IPS-20b (cell line): ENCODE results near the gene ZNF764.

Experiments used
- H3K27ac ChIP-seq: one replicate; pipeline ENCODE4 v1.5.1; 2013; ENCODE audit warnings: low read length
- H3K27me3 ChIP-seq: 2 replicates; pipeline ENCODE4 v1.6.1; 2013; ENCODE audit warnings: mild to moderate bottlenecking, low read length, inconsistent platforms; ENCODE audit not compliant: insufficient read depth
- H3K36me3 ChIP-seq: 2 replicates; pipeline ENCODE4 v1.6.1; 2013; ENCODE audit warnings: low read depth, mild to moderate bottlenecking, inconsistent platforms, low read length, moderate library complexity; ENCODE audit not compliant: insufficient read depth
- H3K4me1 ChIP-seq: 2 replicates; pipeline ENCODE4 v1.6.1; 2013; ENCODE audit warnings: mild to moderate bottlenecking, control low read depth, inconsistent platforms, low read length, moderate library complexity; ENCODE audit not compliant: insufficient read depth
- H3K4me3 ChIP-seq: 2 replicates; pipeline ENCODE4 v1.5.1; 2013; ENCODE audit warnings: mild to moderate bottlenecking, low read length, inconsistent platforms
- H3K9ac ChIP-seq: 2 replicates; pipeline ENCODE4 v1.6.1; 2013; ENCODE audit warnings: low read depth, mild to moderate bottlenecking, inconsistent platforms, low read length, moderate library complexity
- H3K9me3 ChIP-seq: 2 replicates; pipeline ENCODE4 v1.6.1; 2013; ENCODE audit warnings: mild to moderate bottlenecking, low read depth, low read length, inconsistent platforms; ENCODE audit not compliant: insufficient read depth

ZNF764 gene

GRCh38 chr16:30556125-30556473 is 2.1 kb downstream of the ZNF764 start:
- H3K4me1 ChIP-seq: 0 out of 2 replicates have a peak, but pooled peaks cover 6% of the 10 kb centered on the region
- no peak overlapping the region for H3K9ac ChIP-seq
- H3K36me3 ChIP-seq: peaks cover 21% of the 10 kb centered on the region
- no peak overlapping the region for H3K27ac ChIP-seq
- no peak overlapping the region for H3K4me3 ChIP-seq
- H3K27me3 ChIP-seq: no peaks in the 10 kb centered on the region
- no peaks in the 10 kb centered on the region for H3K9me3 ChIP-seq

DNA sequence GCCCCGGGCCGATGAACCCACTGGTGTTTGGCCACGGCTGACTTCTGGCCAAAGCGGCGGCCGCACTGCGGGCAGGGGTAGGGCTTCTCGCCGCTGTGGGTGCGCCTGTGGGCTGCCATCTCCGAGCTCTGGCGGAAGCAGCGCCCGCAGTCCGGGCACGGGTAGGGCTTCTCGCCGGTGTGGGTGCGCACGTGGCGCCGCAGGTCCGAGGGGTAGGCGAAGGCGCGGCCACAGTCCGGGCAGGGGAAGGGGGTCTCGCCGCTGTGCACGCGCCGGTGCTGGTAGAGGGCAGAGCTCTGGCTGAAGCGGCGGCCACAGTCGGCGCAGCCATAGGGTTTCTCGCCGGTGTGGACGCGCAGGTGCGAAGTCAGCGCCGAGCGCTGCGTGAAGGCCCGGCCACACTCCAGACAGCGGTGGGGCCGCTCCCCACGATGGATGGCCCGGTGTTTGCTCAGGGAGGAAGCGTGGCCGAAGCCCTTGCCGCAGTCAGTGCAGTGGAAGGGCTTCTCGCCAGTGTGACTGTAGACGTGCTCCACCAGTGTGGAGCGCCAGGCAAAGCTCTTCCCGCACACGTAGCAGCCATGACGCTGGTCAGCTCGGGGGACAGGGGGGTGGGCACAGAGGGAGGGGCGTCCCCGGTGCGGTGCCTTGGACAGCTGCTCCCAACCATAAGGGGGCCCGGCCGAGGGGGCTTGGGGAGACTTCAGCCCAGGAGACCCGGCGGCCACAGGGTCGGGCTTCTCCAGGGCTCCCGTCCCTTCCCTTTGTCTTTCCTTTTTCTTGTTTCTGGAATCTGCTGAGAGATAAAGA is 2.7 kb downstream of the ZNF764 start:
- Histone ChIP-seq H3K27me3 (no peaks in the 10 kb centered on the region), H3K36me3 (peaks cover 21% of the 10 kb centered on the region), H3K9me3 (no peaks in the 10 kb centered on the region), H3K9ac (no peak overlapping the region), H3K4me1 (0 out of 2 replicates have a peak, but pooled peaks cover 3% of the 10 kb centered on the region), H3K4me3 (no peak overlapping the region), H3K27ac (no peak overlapping the region)

GRCh38 chr16:30554557-30555314 is 3.4 kb downstream of the ZNF764 start:
- Histone ChIP-seq H3K4me1 (0 out of 2 replicates have a peak, but pooled peaks cover 3% of the 10 kb centered on the region), H3K4me3 (no peak overlapping the region), H3K9ac (no peak overlapping the region), H3K27ac (no peak overlapping the region), H3K36me3 (peaks cover 21% of the 10 kb centered on the region), H3K9me3 (no peaks in the 10 kb centered on the region), H3K27me3 (no peaks in the 10 kb centered on the region)

- no peak overlapping the region for H3K27ac ChIP-seq
- no peaks in the 10 kb centered on the region for H3K9me3 ChIP-seq
- peaks cover 9% of the 10 kb centered on the region; the same call in 1 of the 2 replicates for H3K4me1 ChIP-seq
These were observed 4.7 kb downstream of the ZNF764 start for GRCh38 chr16:30553393-30553899.

DNA sequence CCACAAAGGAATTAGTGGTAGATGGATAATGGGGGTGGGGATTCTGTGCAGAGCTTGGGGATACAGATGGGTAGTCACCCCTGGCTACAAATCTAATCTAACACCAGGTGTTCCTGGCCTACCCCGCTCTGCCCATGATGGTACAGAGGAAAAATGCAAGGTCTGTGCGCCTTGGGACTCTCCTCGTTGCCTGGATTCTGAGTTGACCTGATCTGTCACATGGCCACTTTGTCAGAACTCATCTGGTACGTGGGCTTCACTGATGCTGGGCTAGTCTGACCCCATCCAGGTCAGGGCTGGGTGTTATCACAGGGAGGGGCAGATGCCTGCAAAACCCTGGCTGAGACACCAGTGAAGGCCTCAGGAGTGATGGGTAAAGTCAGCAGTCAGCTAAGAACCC is 5.2 kb downstream of the ZNF764 start:
- H3K4me3 ChIP-seq: no peak overlapping the region
- peaks cover 21% of the 10 kb centered on the region for H3K36me3 ChIP-seq
- H3K27ac ChIP-seq: no peak overlapping the region
- no peaks in the 10 kb centered on the region for H3K9me3 ChIP-seq
- H3K27me3 ChIP-seq: no peaks in the 10 kb centered on the region
- H3K9ac ChIP-seq: no peak overlapping the region
- H3K4me1 ChIP-seq: peaks cover 9% of the 10 kb centered on the region; the same call in 1 of the 2 replicates

More at GRCh38 chr16:30553393-30553899, 4.7 kb downstream of the ZNF764 start:
- Histone ChIP-seq H3K27me3 (no peaks in the 10 kb centered on the region), H3K4me3 (no peak overlapping the region), H3K36me3 (peaks cover 21% of the 10 kb centered on the region), H3K9ac (no peak overlapping the region)

DNA sequence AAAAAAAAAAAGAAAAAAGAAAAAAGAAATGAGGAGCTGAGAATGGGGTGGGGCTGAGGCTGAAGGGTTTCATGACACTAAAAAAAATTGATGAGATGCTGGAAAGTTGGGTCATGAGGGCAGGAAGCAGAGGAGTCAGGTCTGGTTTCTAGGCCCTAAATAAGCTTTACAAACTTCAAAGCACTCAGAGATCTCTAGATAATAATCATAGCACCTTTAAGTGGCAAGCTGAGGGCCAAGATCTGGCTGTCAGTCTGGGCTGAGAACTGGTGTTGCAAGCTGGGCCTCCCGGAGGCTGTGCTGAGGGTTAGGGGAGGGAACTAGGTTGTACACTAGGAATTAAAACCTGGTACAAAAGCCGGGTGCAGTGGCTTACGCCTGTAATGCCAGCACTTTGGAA is 6.4 kb downstream of the ZNF764 start:
- no peak overlapping the region for H3K4me3 ChIP-seq
- H3K27me3 ChIP-seq: no peaks in the 10 kb centered on the region
- H3K9me3 ChIP-seq: no peaks in the 10 kb centered on the region
- H3K36me3 ChIP-seq: peaks cover 21% of the 10 kb centered on the region
- H3K27ac ChIP-seq: no peak overlapping the region
- no peak overlapping the region for H3K9ac ChIP-seq
- H3K4me1 ChIP-seq: peaks cover 9% of the 10 kb centered on the region; the same call in 1 of the 2 replicates

DNA sequence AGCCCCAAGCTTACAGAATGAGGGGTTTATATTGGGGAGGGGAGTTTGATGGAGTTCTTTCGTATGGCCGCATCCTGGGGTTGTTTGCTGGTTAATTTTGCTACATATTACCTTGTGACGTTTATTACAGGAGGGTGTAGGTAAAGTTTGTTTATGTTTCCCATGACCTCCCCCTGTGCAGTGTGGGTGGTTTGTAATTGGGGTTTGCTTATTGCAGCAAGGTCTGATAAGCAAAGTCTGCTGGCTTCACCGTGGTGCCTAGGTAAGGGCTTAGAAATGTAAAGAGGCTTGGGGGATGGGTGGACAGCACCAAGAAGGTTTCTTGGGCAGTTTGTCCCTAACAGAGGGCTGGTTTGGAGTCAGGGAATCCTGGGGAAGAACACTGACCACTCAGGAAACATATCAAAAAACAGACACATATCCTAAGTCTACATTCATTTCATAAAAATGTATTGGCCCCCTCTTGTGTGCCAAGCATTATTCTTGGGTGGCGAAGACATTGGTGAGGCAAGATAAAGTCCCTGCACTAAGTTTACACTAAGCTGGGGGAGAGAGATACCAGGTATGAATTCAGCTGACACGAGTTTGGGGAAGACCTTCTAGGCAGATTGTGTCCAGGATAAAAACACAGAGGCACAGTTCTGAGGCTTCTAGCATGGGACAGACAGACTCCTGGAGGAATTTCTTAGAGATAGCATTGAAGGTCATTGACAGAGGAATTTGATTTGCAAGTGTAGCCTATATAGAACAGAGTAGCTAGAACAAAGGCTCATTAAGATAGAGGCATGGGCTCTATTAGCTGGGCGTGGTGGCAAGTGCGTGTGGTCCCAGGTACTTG is 9.5 kb downstream of the ZNF764 start:
- H3K4me1 ChIP-seq: peaks cover 12% of the 10 kb centered on the region
- H3K9ac ChIP-seq: no peak overlapping the region
- peak overlapping the region; percentile 38; the same call in 1 of the 2 replicates for H3K4me3 ChIP-seq
- no peaks in the 10 kb centered on the region for H3K9me3 ChIP-seq
- H3K36me3 ChIP-seq: peaks cover 5% of the 10 kb centered on the region; the same call in 1 of the 2 replicates
- H3K27ac ChIP-seq: no peak overlapping the region
- no peaks in the 10 kb centered on the region for H3K27me3 ChIP-seq

DNA sequence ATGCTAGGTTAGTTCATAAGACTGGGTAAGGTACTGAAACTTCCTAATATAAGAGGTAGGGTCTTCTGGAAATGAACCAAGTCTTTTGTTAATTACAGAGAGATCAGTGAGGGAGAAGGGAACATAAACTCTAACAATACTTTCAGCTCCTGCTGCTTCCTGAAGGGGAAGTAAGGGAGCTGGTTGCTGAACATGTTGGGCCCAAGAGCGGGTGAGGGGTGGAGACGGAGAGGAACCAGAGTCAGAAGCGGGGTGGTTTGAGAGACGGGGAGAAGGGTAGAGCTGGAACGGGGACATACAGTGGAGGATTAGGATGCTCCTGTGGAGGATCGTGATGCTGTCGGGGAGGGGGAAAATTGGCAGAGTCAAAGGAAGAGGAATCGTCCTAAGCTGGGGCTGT is 12.1 kb downstream of the ZNF764 start:
- H3K4me1 ChIP-seq: peaks cover 37% of the 10 kb centered on the region
- no peak overlapping the region for H3K4me3 ChIP-seq
- no peak overlapping the region for H3K9ac ChIP-seq
- no peaks in the 10 kb centered on the region for H3K36me3 ChIP-seq
- H3K27me3 ChIP-seq: no peaks in the 10 kb centered on the region
- H3K27ac ChIP-seq: no peak overlapping the region
- H3K9me3 ChIP-seq: no peaks in the 10 kb centered on the region

- Histone ChIP-seq H3K9me3 (no peaks in the 10 kb centered on the region), H3K4me1 (peaks cover 33% of the 10 kb centered on the region), H3K27me3 (no peaks in the 10 kb centered on the region)
These were observed 15.1 kb downstream of the ZNF764 start for GRCh38 chr16:30543067-30543466.

GRCh38 chr16:30541502-30542329 is 16.5 kb downstream of the ZNF764 start:
- H3K9ac ChIP-seq: peak overlapping the region; percentile 66; the same call in 1 of the 2 replicates
- H3K36me3 ChIP-seq: no peaks in the 10 kb centered on the region
- no peak overlapping the region for H3K27ac ChIP-seq
- peaks cover 33% of the 10 kb centered on the region for H3K4me1 ChIP-seq
- no peaks in the 10 kb centered on the region for H3K9me3 ChIP-seq
- no peaks in the 10 kb centered on the region for H3K27me3 ChIP-seq
- peak overlapping the region; percentile 48 for H3K4me3 ChIP-seq

More at GRCh38 chr16:30543067-30543466, 15.1 kb downstream of the ZNF764 start:
- Histone ChIP-seq H3K4me3 (no peak overlapping the region), H3K36me3 (no peaks in the 10 kb centered on the region), H3K9ac (no peak overlapping the region; the same call in 1 of the 2 replicates), H3K27ac (no peak overlapping the region)
